GM18867 (cell line): Measurements from ENCODE around the gene GRB7.
"Not testable (repeated sequence)": the region's sequence is repeated elsewhere in the genome, so short reads cannot be mapped to it uniquely, and the experiment has no call there.

Experiments used
- ATAC-seq: cut with Tn5 transposase; IDR thresholded peaks from one replicate; pipeline ENCODE4 v1.9.1; 2021; ENCODE audit warnings: mild to moderate bottlenecking, moderate library complexity; ENCODE audit not compliant: unreplicated experiment

Gene GRB7

DNA sequence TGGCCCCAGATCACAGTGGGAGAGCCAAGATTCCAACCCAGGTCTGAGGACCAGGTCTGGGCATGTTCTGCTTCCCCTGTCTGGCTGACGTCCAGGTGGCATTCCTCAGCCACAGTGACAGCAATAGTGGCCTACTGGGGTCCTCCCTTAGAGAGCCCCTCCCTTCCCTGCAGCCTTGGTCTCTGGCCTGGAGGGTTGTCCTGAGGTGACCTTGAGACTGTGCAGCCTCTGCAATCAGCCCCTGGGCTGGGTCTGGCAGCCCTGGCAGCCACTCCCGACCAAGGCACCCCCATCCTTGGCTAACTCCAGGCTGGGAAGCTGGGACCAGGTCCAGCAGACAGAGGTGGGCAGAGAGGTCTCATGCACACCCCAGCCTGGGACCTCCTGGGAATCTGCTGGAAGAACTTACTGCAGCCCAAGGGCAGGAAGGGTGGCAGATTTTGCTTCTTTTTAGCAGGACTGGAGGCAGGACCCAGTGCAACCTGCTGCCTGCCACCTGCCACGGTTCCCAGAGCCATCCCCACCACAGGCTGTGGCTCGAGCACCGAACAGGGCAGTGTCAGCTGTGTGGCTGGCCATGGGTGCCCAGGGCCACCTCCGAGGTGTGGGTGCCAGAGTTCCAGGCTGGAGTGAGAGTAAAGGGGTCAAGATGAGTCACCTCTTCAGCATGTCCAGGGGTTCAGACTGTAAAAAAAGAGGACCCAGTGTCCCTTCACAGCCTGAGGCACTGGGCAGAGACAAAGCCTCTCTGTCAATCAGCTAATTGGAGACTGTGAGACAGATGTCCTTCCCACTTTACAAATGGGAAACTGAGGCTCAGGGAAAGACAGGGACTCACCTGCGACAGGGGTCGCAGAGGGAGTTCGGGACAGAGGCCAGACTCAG, 12.6 kb downstream of the GRB7 start:
- no peak for ATAC-seq

DNA sequence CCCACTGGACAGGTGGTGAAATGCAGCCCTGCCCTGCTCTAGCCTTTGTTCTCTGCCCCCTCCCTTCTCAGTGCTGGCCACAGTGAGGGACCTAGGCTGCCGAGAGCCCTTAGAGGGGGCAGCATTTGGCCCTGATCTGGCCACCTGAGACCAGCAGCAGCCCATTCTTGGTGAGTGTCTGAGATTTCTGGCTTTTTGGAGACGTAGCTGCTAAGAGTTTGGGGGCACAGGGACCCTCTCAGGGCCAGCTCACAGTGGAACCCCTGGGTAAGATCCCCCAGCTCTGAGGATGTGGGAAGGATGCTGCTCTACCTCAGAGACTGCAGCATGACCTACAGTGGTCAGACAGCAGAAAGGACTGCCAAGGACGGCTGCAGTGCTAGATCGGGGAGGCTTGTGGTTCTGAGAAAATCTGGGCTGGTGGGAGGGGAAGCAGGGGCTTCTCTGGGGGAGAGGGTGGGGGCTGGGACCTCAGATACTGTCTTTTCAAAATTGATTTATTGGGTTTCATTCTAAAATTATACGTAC, 13.3 kb downstream of the GRB7 start:
- ATAC-seq = no peak

- no peak for ATAC-seq
Measured at GRCh38 chr17:39751637-39752036, 13.9 kb downstream of the GRB7 start.

GRCh38 chr17:39752241-39752881, 14.6 kb downstream of the GRB7 start:
- ATAC-seq = no peak

DNA sequence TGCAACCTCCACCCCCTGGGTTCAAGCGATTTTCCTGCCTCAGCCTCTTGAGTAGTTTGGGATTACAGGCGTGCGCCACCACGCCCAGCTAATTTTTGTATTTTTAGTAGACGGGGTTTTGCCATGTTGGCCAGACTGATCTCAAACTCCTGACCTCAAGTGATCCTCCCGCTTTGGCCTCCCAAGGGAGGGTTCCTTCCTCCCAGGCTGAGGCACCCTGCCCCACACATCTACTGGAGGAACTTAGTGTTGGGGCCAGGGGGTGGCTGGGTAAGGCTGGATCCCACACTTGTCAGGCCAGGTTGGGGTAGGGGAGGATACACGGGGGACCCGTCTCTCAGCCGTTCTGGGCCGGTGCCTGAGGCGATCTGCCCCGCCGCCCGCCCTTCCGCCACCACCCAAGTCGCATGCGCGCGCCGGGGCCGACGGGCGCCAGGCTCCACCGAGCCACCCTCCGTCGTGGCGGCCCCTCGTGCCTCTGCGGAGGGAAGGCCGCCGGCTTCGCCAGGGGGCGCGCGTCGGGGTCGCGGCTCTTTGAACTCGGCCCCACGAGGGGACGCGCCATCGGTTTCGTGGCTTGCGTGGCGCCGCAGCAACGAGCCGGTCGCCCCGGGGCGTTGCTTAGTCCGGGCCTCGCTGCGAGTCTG, 15.9 kb downstream of the GRB7 start:
- peak; percentile 24 for ATAC-seq

GRCh38 chr17:39754161-39754957, 16.6 kb downstream of the GRB7 start:
- peak; percentile 63 for ATAC-seq

- ATAC-seq = no peak
Measured at GRCh38 chr17:39754958-39755553, 17.3 kb downstream of the GRB7 start.

- ATAC-seq = no peak
Measured at GRCh38 chr17:39755554-39756379, 18.0 kb downstream of the GRB7 start.

GRCh38 chr17:39756380-39757079, 18.8 kb downstream of the GRB7 start:
- no peak for ATAC-seq

- ATAC-seq = no peak
Measured at GRCh38 chr17:39757176-39757662, 19.5 kb downstream of the GRB7 start.

GRCh38 chr17:39757931-39758873, 20.5 kb downstream of the GRB7 start:
- no peak for ATAC-seq

- ATAC-seq = no peak
Measured at GRCh38 chr17:39759204-39759603, 21.5 kb downstream of the GRB7 start.

DNA sequence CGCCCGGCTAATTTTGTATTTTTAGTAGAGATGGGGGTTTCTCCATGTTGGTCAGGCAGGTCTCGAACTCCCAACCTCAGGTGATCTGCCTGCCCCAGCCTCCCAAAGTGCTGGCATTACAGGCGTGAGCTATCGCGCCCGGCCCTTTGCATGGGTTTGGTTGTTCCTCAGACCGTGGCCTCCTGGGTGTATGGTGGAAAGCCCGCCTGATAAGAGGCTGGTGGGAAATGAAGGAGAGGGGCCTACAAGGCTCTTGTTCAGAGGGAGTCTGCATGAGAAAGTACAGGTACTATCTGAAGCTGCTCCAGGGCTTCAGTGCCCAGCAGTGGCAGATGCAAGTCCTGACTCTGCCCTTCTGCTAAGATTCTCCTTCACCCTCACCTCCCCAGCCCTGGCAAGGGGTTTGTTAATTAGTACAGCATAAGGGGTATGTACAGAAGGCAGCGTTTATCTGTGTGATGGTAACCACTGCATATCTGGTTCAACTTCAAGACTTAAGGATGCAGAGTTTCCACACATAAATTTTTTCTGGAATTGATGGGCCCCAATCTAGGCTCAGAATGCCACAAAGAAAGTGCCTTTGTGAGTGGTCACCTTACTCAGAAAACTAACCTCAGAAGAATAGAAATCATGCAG, 24.2 kb downstream of the GRB7 start:
- no peak for ATAC-seq

DNA sequence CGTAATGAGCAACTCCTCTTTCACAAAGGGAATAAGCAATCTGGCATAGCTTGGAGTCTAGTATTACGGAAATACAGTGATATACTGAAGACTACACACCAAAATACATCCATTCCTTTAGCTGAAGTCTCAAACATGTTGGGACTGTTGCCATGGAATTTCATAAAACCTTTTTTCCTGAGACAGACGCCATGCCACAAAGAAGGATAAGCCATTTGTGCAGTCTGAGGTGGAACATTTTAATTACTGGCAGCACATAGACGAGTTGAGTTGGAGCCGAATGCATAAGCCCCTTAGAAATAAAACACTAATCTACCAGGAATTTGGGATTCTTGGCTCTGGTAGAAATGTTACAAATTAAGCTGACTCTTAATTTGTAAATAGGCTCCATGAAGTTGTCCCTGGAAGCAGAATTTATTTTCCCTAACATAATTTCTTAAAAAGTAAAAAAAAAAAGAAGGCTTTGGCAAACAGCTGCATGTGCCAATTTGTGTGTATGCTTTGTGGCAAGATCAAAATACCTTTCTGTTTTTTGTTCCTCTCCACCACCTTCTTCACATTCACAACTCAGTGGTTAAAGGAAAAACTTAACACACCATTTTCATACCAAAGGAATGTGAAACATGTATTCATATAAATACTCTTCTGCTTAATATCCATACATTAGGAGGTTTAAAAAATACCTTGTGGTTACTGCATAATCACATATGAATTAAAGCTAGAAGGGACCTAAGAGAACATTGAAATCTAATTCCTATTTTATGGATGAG, 25.5 kb downstream of the GRB7 start:
- ATAC-seq = no peak

GRCh38 chr17:39764171-39764570, 26.4 kb downstream of the GRB7 start:
- not testable (repeated sequence) for ATAC-seq

DNA sequence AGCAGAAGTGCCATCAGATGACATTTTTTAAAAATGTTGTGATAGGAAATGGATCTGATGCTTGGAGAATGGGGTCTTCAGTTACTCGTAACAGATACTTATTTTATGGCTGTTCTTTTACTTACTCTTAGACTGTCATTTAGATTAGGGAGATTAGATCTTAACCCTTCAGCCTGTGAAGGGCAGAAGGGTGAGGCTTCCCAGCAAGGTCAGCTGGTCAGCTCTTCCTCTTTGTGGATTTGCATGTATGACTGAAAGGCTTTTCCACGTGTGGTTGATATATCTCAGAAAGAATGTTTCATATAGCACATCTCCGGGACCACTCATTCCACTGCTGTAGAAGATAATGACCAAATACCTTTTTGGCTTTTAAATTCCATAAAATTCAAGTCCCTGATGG, 27.4 kb downstream of the GRB7 start:
- ATAC-seq = no peak
